ENCODE results near the gene KLHL28. TPM values are rescaled to one million over a fixed set of nuclear protein-coding genes. Genes with fewer than 3 reads are reported as not detected.

Gene KLHL28
- total and polyA plus RNA-seq, 12 donors, result 1.7 to 15.4 (median 12.8) TPM

- TF ChIP-seq, protein P1, sequence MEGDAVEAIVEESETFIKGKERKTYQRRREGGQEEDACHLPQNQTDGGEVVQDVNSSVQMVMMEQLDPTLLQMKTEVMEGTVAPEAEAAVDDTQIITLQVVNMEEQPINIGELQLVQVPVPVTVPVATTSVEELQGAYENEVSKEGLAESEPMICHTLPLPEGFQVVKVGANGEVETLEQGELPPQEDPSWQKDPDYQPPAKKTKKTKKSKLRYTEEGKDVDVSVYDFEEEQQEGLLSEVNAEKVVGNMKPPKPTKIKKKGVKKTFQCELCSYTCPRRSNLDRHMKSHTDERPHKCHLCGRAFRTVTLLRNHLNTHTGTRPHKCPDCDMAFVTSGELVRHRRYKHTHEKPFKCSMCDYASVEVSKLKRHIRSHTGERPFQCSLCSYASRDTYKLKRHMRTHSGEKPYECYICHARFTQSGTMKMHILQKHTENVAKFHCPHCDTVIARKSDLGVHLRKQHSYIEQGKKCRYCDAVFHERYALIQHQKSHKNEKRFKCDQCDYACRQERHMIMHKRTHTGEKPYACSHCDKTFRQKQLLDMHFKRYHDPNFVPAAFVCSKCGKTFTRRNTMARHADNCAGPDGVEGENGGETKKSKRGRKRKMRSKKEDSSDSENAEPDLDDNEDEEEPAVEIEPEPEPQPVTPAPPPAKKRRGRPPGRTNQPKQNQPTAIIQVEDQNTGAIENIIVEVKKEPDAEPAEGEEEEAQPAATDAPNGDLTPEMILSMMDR (IDR thresholded peaks at IDR 0.05), result no peak
- Histone ChIP-seq H3K36me3 (peaks cover 0 to 77% (median 26%) of the 10 kb centered on the region in 9 donors), H3K9me3 (peaks cover 0 to 9% (median 7%) of the 10 kb centered on the region in 11 donors), H3K4me3 (no peak overlapping the region), H3K27ac (no peak overlapping the region), H3K27me3 (no peaks in the 10 kb centered on the region), H3K4me1 (peaks cover 0 to 8% (median 0%) of the 10 kb centered on the region in 9 donors)
- intact Hi-C loops (cut with DNase I), result no loop called here
- whole genome bisulfite sequencing, 2 donors, result 86 to 87% methylated on average over 4 of the region's 4 CpGs
- DNase-seq, result no peak
- ATAC-seq, result no peak
These were observed 16.5 kb downstream of the KLHL28 start for GRCh38 chr14:44945264-44945663.

GRCh38 chr14:44944107-44944506 is 17.6 kb downstream of the KLHL28 start:
- peaks cover 0 to 9% (median 7%) of the 10 kb centered on the region in 11 donors for H3K9me3 ChIP-seq
- H3K36me3 ChIP-seq, result peaks cover 0 to 88% (median 26%) of the 10 kb centered on the region in 9 donors
- no peak overlapping the region for H3K4me3 ChIP-seq
- no peaks in the 10 kb centered on the region for H3K27me3 ChIP-seq
- intact Hi-C loops (cut with DNase I), result no loop called here
- TF ChIP-seq, protein P1 (IDR thresholded peaks at IDR 0.05), result no peak
- peaks cover 0 to 8% (median 0%) of the 10 kb centered on the region in 9 donors for H3K4me1 ChIP-seq
- no peak overlapping the region for H3K27ac ChIP-seq
- no peak for DNase-seq
- ATAC-seq, result no peak

- ATAC-seq (no peak), DNase-seq (no peak)
- Histone ChIP-seq H3K27me3 (no peaks in the 10 kb centered on the region), H3K4me1 (no peaks in the 10 kb centered on the region), H3K9me3 (peaks cover 0 to 7% (median 5%) of the 10 kb centered on the region in 11 donors), H3K4me3 (no peak overlapping the region), H3K27ac (no peak overlapping the region), H3K36me3 (peaks cover 0 to 89% (median 30%) of the 10 kb centered on the region in 9 donors)
- TF ChIP-seq, protein P1 (IDR thresholded peaks at IDR 0.05), result no peak
- 97 to 100% methylated on average over 1 of the region's 1 CpG for WGBS, 2 donors
- intact Hi-C loops (cut with DNase I), result no loop called here
These were observed 19.3 kb downstream of the KLHL28 start for GRCh38 chr14:44942436-44942835.

DNA sequence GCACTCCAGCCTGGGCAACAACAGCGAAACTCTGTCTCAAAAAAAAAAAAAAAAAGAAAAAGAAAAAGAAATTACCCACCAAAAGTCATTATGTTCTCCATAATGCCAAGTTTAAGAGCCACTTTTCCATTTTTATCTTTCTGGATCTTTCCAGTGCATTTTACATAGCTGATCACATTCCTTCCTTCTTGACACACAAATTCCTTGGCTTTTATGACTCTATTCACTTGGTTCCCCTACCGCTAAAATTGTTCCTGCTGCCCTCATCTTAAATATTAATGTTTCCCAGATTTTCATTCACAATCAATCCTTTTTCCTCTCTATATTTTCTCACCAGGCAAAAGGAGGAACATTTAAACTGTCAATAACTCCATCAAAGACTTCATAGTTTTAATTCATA is 20.2 kb downstream of the KLHL28 start:
- H3K27me3 ChIP-seq, result no peaks in the 10 kb centered on the region
- peaks cover 0 to 89% (median 30%) of the 10 kb centered on the region in 9 donors for H3K36me3 ChIP-seq
- ATAC-seq (no peak), DNase-seq (no peak)
- no peaks in the 10 kb centered on the region for H3K9me3 ChIP-seq
- 92 to 98% methylated on average over 2 of the region's 2 CpGs for WGBS, 2 donors
- no peak overlapping the region for H3K4me3 ChIP-seq
- intact Hi-C loops (cut with DNase I), result no loop called here
- TF ChIP-seq, protein P1 (IDR thresholded peaks at IDR 0.05), result no peak
- no peak overlapping the region for H3K27ac ChIP-seq
- no peaks in the 10 kb centered on the region for H3K4me1 ChIP-seq
